ENCODE data around the gene GPR39.

The GPR39 gene

DNA sequence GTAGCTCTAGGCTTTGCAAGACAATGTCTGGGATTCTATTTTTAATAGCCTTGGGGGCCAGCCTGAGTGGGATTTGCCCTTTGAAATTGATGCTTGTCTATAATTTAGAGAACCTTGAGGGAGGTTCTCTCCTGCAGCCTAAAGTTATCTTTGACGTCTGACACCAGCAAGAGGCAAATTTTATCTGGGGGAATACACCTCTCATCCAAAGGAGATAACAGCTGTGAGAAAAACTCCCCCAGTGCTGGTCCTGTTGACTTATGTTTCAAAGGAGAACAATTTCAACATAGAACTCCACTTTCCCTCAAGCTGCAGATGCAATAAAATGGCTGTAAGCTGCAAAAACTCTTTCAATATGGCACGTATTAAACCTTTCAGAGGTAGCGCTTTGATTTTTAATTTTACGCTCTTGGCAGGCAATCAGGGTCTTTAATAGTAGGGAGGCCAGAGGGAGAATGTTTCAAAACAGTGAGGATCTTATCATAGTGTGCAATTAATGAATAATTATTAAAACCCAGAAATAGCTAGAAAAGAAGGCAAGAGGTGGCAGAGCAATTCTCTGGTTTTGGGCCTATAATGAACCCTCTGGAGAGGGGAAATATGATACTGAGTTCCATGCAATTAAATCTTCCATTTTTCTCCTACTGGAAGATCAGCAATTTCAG, 191.0 kb downstream of the GPR39 start:
- no peak for DNase-seq

DNA sequence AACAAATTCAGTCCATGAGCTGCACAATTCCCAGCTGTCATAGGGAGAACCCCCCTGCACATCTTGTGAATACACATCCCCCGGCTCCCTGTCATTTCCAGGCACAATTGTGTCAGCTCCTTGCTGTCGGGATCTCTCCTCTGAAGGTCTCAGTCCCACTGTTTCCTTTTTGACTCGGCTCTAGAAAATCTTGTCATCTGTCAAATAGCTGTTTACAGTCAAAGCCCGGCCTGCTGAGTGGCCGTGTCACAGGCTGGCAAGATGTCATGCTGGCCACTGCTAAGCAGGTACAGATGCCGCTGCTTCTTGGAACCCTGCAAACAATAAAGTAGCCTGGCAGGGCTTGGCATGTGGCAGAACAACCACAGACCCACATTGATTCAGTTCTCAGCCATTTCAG, 191.7 kb downstream of the GPR39 start:
- DNase-seq, result no peak

- no peak for DNase-seq
Observed at GRCh38 chr2:132609101-132609890, 192.7 kb downstream of the GPR39 start.

- DNase-seq, result no peak
Observed at GRCh38 chr2:132611719-132612118, 195.1 kb downstream of the GPR39 start.

- DNase-seq, result no peak
Observed at GRCh38 chr2:132615329-132616085, 198.9 kb downstream of the GPR39 start.

- no peak for DNase-seq
Observed at GRCh38 chr2:132617989-132618388, 201.4 kb downstream of the GPR39 start.

DNA sequence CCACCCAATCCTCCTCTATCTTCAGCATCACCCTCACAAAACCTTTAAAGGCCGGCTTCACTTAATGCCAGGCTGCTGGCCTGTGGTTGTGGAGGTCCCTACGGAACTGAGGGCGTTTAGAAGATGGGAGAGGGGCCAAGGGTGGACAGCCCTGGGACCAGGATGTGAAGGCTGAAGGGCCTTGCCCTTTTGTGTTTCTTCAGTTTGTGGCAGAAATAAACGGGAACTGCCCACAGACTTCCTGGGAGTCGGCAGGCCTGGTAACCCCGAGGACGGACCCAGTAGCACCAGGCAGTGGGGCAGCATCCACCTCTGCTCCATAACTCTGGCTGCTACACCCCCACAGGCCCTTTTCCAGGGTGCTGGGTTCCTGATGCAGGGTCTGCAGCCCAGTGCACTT, 202.1 kb downstream of the GPR39 start:
- no peak for DNase-seq

DNA sequence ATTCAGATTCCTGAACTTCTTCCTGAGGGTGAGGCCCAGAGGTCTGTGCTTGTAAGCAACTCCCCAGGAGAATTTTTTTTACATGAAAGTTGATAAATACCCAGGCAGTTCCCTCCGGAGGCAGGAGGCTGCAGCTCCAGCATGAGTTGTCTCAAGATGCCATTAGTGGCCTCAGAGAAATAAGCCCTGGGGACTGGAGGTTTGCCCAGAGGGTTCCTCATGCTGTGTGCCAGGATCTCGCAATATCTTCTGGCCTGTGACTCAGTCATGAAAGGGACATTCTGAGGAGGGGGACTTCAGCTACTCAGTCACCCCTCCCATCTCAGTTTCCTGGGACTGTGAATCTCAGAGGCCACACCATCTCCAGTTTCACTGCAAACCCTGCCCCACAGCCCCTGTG, 203.5 kb downstream of the GPR39 start:
- no peak for DNase-seq

DNA sequence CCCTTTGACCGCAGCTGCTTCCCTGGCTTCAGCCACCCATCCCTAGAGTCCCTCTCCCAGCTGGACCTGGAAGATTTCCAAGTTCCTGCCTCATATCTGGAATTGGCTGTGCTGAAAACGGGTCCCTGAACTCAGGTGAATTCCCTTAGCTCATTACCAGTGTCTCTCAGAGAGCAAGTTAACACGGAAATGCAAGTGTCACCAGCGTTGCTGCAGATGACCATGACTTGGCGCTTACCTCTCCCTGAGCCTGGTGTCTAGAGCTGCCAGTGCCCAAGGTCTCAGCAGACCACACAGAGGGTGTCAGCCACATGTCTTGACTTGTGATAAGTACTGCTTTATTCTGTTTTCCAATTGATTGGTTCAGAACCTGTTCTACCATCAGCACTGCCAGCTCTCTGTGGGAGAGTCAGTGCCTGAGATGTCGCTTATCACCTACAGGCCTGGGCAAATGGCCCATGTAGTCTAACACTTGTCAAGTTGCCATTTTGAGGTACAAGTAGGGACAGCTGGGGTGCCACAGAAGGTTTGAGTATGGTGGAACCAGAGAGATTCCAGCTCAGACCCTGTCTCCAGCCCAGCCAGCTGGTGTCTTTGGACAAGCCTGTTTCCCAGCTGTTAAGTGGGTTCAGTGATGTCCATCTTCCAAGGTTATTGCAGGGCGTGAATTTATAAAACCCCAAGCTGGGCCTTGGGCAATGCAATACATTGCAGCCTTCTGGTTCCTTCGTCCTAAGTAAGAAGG, 204.7 kb downstream of the GPR39 start:
- DNase-seq, result no peak

DNA sequence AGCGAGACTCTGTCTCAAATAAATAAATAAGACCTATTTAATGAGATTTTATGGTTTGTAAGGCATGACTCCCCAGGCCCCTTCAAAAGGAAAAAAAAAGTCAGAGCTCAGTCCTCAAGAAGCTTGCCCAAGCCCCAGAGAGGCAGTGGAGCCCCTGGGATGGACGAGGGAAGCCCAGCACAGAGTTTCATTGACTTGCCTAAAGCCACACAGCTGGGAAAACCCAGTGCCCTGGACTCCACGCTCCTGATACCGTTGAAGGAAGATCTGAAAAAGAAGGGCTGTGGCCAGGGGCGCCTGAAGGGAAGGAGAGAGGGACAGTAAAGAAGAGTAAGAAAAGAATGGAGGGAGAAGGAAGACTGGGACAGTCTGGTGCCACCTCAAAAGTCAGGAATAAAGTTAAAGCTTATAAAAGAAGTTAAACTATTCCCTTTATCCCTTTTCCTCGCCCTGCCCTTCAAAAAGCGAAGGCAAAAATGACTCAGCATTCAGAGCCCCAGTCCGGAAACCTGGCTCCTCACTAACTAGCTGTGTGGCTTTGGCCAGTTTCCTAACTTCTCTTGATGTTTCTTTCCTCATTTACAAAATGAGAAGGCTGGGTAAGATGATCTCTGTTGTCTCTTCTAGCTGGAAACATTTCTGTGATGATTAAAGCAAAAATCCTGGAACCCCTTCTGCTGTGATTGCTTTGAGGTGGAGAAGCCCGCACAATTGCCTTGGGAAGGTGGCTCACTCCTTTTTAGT, 206.7 kb downstream of the GPR39 start:
- no peak for DNase-seq

DNA sequence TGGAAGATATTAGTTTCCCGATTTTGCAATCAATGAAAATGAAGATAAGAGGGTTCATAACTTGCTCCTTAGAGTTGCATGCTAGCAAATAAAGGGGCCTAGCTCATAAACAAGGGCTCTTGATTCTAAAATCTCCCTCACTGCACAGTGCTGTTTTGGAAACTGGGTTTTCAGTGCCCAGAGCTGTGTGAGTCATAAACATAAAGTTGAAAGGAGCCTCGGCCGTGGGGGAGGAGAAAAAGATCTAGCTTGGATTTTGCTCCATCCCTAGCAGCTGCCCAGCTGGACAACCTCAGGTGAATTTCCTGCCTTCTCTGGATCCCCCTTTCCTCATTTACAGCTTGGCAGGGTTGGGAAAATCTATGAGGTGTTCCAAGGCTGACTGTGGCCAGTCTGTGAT, 210.9 kb downstream of the GPR39 start:
- DNase-seq, result no peak

GRCh38 chr2:132632000-132632649, 215.5 kb downstream of the GPR39 start:
- DNase-seq, result no peak

DNA sequence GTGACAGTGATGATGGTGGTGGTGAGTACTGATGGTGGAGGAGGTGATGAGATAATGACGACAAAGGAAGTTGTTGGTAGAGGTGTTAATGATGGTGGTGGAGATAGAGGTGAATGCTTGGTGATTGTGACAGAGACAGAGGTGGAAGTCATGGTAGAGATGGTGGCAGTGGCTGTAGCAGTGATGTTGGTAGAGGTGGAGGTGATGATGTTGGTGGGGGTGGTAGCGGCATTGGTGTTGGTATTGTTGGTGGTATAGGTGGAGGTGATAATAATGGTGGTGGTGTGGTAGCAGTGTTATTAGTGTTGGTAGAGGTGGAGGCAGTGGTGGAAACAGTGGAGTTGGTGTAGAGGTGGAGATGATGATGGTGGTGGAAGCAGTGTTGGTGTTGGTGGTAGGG, 217.0 kb downstream of the GPR39 start:
- DNase-seq, result no peak

DNA sequence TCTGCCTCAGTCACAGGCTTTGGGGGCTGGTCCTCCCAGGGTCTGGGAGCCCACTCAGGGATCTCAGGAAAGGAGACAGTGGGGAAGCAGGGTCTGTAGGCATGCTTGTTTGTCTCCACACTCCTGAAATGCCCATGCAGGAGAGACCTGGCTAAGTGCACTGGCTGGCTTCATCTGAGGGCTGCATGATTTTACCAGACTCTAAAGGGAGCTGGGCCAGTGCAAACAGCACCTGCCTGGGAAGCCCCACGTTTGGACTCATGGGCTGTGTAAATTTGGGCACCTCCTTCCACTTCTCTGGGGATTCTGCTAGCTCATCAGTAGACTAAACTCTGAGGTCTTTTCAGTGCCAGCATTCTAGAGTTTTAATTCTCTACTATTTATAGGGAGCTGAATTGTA, 219.7 kb downstream of the GPR39 start:
- DNase-seq, result no peak

DNA sequence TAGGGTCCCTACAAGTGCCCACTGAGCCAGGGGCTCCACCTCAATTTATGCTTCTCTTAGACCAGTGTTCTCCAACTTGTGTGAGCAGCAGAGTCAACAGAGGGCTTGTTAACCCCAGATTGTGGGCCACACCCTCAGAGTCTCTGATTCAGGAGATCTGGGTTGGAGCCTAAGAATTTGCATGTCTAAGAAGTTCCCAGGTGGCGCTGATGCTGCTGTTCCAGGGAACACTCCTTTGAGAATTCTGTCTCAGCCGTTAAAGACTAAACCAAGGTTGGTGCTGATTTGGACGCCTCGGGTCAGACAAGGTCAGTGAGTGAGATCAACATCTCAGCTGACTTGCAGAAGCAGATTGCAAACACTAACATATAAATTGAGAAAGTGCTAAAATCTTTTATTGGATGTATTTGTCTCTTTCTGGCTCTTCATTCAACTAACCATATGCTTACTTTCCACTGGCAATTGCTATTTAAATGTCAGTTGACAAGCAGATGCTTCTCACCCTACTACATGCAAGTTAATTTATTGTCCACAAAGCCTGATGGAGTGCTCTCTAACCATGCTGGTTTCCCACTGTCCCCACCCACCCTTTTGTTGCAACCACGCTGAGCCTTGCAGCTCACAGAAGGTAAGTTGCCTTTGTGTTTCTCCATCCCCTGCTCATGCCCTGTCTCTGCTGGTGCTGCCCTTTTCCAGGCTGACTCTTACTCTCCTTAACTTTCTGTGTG, 221.9 kb downstream of the GPR39 start:
- no peak for DNase-seq

GRCh38 chr2:132640116-132640515, 223.5 kb downstream of the GPR39 start:
- no peak for DNase-seq

GRCh38 chr2:132641819-132642218, 225.2 kb downstream of the GPR39 start:
- DNase-seq, result no peak

- DNase-seq, result no peak
Observed at GRCh38 chr2:132642415-132642814, 225.8 kb downstream of the GPR39 start.

- no peak for DNase-seq
Observed at GRCh38 chr2:132645176-132645575, 228.6 kb downstream of the GPR39 start.

- DNase-seq, result no peak
Observed at GRCh38 chr2:132645722-132646539, 229.3 kb downstream of the GPR39 start.

Data from eye (tissue), 1 donor.